SH-SY5Y (cell line): ENCODE results near the gene SPSB1.

ENCODE experiments used
- GATA2 ChIP-seq: IDR thresholded peaks from 2 replicates; pipeline ENCODE4 v1.6.1; 2011; ENCODE audit warnings: mild to moderate bottlenecking, low read depth, low read length
- GATA3 ChIP-seq: IDR thresholded peaks from 2 replicates; pipeline ENCODE4 v1.6.1; 2011; ENCODE audit warnings: low read depth, mild to moderate bottlenecking, low read length, moderate library complexity

DNA sequence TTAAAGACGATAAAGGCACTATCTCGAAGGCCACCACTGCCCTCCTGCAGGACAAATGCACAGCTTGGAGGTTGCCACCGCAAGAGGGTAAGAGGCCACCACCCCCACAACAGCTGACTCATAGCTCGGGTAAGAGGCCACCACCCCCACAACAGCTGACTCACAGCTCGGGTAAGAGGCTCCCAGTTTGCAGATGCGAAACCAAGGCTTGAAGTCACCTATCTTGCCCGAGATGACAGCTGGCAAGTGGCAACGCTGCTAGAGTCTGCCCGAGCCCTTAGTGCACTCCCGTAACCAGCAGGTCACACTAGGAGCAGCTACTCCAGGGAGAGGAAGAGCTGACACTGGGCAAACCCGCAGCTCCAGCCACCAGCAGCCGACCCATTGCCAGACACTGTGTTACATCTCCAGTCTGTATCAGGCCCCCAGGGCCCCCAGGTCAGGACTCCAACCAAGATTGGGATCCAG, 17.1 kb upstream of the SPSB1 start:
- TF ChIP-seq GATA2 (no peak), GATA3 (no peak)
